Activated T-cell treated with anti-CD3 and anti-CD28 coated beads for 48 hours (primary cell): ENCODE measurements around the gene SLC16A10.
"Not testable (repeated sequence)": the region's sequence is repeated elsewhere in the genome, so short reads cannot be mapped to it uniquely, and the experiment has no call there.

Experiments used
- DNase-seq: peaks from one replicate; pipeline ENCODE4 v3.0.0-alpha.2; 2020; ENCODE audit warnings: low read depth

The SLC16A10 gene

GRCh38 chr6:111087871-111088667 lies 766 bp downstream of the SLC16A10 start:
- DNase-seq, result peak; percentile 57

- DNase-seq, result no peak
Measured at GRCh38 chr6:111088668-111089003, 1.3 kb downstream of the SLC16A10 start.

- no peak for DNase-seq
Measured at GRCh38 chr6:111090766-111091165, 3.5 kb downstream of the SLC16A10 start.

GRCh38 chr6:111091987-111092386 lies 4.7 kb downstream of the SLC16A10 start:
- DNase-seq, result no peak

GRCh38 chr6:111095488-111095887 lies 8.2 kb downstream of the SLC16A10 start:
- DNase-seq, result not testable (repeated sequence)

- no peak for DNase-seq
Measured at GRCh38 chr6:111096246-111096645, 8.9 kb downstream of the SLC16A10 start.

- no peak for DNase-seq
Measured at GRCh38 chr6:111098597-111098996, 11.3 kb downstream of the SLC16A10 start.

GRCh38 chr6:111101987-111102386 lies 14.7 kb downstream of the SLC16A10 start:
- DNase-seq, result no peak

GRCh38 chr6:111105578-111105977 lies 18.3 kb downstream of the SLC16A10 start:
- peak; percentile 23 for DNase-seq

GRCh38 chr6:111107589-111107988 lies 20.3 kb downstream of the SLC16A10 start:
- DNase-seq, result no peak

- DNase-seq, result no peak
Measured at GRCh38 chr6:111110036-111110435, 22.7 kb downstream of the SLC16A10 start.

- peak; percentile 36 for DNase-seq
Measured at GRCh38 chr6:111113336-111114086, 26.2 kb downstream of the SLC16A10 start.

GRCh38 chr6:111114087-111114443 lies 26.8 kb downstream of the SLC16A10 start:
- DNase-seq, result no peak

- DNase-seq, result no peak
Measured at GRCh38 chr6:111114482-111114881, 27.2 kb downstream of the SLC16A10 start.

GRCh38 chr6:111118826-111119225 lies 31.5 kb downstream of the SLC16A10 start:
- DNase-seq, result no peak

- DNase-seq, result no peak
Measured at GRCh38 chr6:111119571-111120329, 32.4 kb downstream of the SLC16A10 start.

- no peak for DNase-seq
Measured at GRCh38 chr6:111121789-111122350, 34.6 kb downstream of the SLC16A10 start.

GRCh38 chr6:111122458-111123286 lies 35.4 kb downstream of the SLC16A10 start:
- DNase-seq, result no peak

- DNase-seq, result no peak
Measured at GRCh38 chr6:111124406-111124805, 37.1 kb downstream of the SLC16A10 start.

GRCh38 chr6:111129013-111129412 lies 41.7 kb downstream of the SLC16A10 start:
- DNase-seq, result no peak

GRCh38 chr6:111131018-111131417 lies 43.7 kb downstream of the SLC16A10 start:
- not testable (repeated sequence) for DNase-seq
